ENCODE results near the gene TRIM47. TPM values are rescaled to one million over a fixed set of nuclear protein-coding genes. Genes with fewer than 3 reads are reported as not detected.

Gene TRIM47
- total RNA-seq, 6 experiments from 2014 or later, result 1.0 to 2.3 (median 1.5) TPM

DNA sequence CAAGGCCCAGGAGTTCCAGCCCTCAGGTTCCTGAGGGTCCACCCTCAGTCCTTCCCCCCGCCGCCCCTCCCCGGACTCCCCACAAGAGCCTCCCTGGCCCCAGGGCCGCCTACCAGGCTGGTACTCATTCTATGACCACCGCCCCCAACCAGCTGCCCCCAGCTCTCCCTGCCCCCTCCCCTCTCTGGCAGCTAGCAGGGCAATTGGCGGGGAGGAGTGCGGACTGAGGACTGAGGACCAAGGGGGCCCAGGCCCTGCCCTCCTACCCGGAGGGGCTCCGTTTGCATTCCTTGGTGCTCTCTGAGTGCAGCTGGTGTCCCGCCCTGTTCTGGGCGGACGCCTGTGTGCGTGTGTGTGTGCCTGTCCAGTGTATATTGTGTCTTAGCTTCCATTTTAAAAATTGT is 53.2 kb downstream of the TRIM47 start:
- DNase-seq, result no peak
- no peaks in the 10 kb centered on the region for H3K27me3 Mint-ChIP-seq (ENCODE audit: insufficient read depth)
- no peak overlapping the region for H3K4me3 Mint-ChIP-seq
- no peak overlapping the region for H3K27ac Mint-ChIP-seq
- TF ChIP-seq, protein P1, sequence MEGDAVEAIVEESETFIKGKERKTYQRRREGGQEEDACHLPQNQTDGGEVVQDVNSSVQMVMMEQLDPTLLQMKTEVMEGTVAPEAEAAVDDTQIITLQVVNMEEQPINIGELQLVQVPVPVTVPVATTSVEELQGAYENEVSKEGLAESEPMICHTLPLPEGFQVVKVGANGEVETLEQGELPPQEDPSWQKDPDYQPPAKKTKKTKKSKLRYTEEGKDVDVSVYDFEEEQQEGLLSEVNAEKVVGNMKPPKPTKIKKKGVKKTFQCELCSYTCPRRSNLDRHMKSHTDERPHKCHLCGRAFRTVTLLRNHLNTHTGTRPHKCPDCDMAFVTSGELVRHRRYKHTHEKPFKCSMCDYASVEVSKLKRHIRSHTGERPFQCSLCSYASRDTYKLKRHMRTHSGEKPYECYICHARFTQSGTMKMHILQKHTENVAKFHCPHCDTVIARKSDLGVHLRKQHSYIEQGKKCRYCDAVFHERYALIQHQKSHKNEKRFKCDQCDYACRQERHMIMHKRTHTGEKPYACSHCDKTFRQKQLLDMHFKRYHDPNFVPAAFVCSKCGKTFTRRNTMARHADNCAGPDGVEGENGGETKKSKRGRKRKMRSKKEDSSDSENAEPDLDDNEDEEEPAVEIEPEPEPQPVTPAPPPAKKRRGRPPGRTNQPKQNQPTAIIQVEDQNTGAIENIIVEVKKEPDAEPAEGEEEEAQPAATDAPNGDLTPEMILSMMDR (IDR thresholded peaks at IDR 0.05), result no peak
- no peaks in the 10 kb centered on the region for H3K9me3 Mint-ChIP-seq
- H3K4me1 Mint-ChIP-seq (ENCODE audit: low read depth), result no peaks in the 10 kb centered on the region
- no peaks in the 10 kb centered on the region for H3K36me3 Mint-ChIP-seq (ENCODE audit: low read depth)

DNA sequence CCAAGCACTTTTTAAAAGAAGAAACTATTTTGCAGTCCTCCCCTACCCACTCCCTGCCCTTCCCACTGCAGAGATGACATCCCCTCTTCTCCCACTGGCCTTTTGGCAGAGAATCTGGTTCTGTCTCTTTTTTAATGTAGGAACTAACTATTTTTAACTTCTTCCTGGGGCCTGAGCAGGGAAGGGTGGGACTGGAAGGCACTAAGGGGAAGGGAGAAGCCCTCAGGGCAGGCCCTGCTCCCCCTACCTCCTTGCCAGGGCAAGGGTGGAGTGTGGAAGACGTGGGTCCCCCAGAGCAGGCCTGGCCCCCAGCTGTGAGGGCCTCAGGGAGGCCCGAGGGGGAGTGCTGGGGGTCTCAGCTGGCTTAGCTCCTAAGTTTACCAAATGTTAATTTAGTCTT is 53.7 kb downstream of the TRIM47 start:
- H3K27me3 Mint-ChIP-seq (ENCODE audit: insufficient read depth), result peaks cover 1% of the 10 kb centered on the region; the same call in 1 of the 2 replicates
- H3K4me3 Mint-ChIP-seq, result no peak overlapping the region
- H3K9me3 Mint-ChIP-seq, result no peaks in the 10 kb centered on the region
- H3K27ac Mint-ChIP-seq, result no peak overlapping the region
- H3K4me1 Mint-ChIP-seq (ENCODE audit: low read depth), result no peaks in the 10 kb centered on the region
- no peaks in the 10 kb centered on the region for H3K36me3 Mint-ChIP-seq (ENCODE audit: low read depth)
- TF ChIP-seq, protein P1 (IDR thresholded peaks at IDR 0.05), result no peak
- DNase-seq, result no peak

Other genes starting within 250 kb of the TRIM47 start
- under 1 TPM in 1 of 6 experiments, not detected in 5; 0.09 TPM for gene SMIM5, start 245.1 kb downstream of the TRIM47 start, total RNA-seq (2021; fragmentation: NEBNext Ultra II Directional; extraction: Animal tissue kit (Norgen Biotek cat#: 25700))
- 10 to 100 TPM; 18.7 to 22.6 (median 21.2) TPM for gene RECQL5, start 211.4 kb downstream of the TRIM47 start, total RNA-seq (2021; fragmentation: NEBNext Ultra II Directional; extraction: Animal tissue kit (Norgen Biotek cat#: 25700))
- gene SAP30BP, start 211.2 kb downstream of the TRIM47 start, total RNA-seq (2021; fragmentation: NEBNext Ultra II Directional; extraction: Animal tissue kit (Norgen Biotek cat#: 25700)), result 10 to 100 TPM; 68.4 to 81.5 (median 71.4) TPM
- 1 to 10 TPM in 1 of 6 experiments, under 1 TPM in 4, not detected in 1; 0.28 to 1.0 (median 0.76) TPM for gene ITGB4, start 157.1 kb downstream of the TRIM47 start, total RNA-seq (2021; fragmentation: NEBNext Ultra II Directional; extraction: Animal tissue kit (Norgen Biotek cat#: 25700))
- 10 to 100 TPM; 33.8 to 43.2 (median 37.7) TPM for gene GALK1, start 113.4 kb downstream of the TRIM47 start, total RNA-seq (2021; fragmentation: NEBNext Ultra II Directional; extraction: Animal tissue kit (Norgen Biotek cat#: 25700))
- gene UNK, start 93.8 kb downstream of the TRIM47 start, total RNA-seq (2021; fragmentation: NEBNext Ultra II Directional; extraction: Animal tissue kit (Norgen Biotek cat#: 25700)), result 10 to 100 TPM; 12.7 to 18.6 (median 16.2) TPM
- under 1 TPM; 0.17 to 0.78 (median 0.24) TPM for gene UNC13D, start 34.2 kb downstream of the TRIM47 start, total RNA-seq (2021; fragmentation: NEBNext Ultra II Directional; extraction: Animal tissue kit (Norgen Biotek cat#: 25700))
- gene WBP2, start 23.2 kb downstream of the TRIM47 start, total RNA-seq (2021; fragmentation: NEBNext Ultra II Directional; extraction: Animal tissue kit (Norgen Biotek cat#: 25700)), result 10 to 100 TPM; 51.4 to 65.5 (median 59.3) TPM
- 10 to 100 TPM; 10.3 to 12.6 (median 11.0) TPM for gene TRIM65, start 18.4 kb upstream of the TRIM47 start, total RNA-seq (2021; fragmentation: NEBNext Ultra II Directional; extraction: Animal tissue kit (Norgen Biotek cat#: 25700))
- gene MRPL38, start 26.3 kb upstream of the TRIM47 start, total RNA-seq (2021; fragmentation: NEBNext Ultra II Directional; extraction: Animal tissue kit (Norgen Biotek cat#: 25700)), result 10 to 100 TPM; 64.9 to 89.8 (median 70.3) TPM
- gene FBF1, start 62.5 kb upstream of the TRIM47 start, total RNA-seq (2021; fragmentation: NEBNext Ultra II Directional; extraction: Animal tissue kit (Norgen Biotek cat#: 25700)), result 10 to 100 TPM in 1 of 6 experiments, 1 to 10 TPM in 5; 5.6 to 10.1 (median 6.3) TPM
- 10 to 100 TPM; 40.4 to 47.2 (median 44.5) TPM for gene ACOX1, start 100.6 kb upstream of the TRIM47 start, total RNA-seq (2021; fragmentation: NEBNext Ultra II Directional; extraction: Animal tissue kit (Norgen Biotek cat#: 25700))
- gene TEN1, start 100.7 kb upstream of the TRIM47 start, total RNA-seq (2021; fragmentation: NEBNext Ultra II Directional; extraction: Animal tissue kit (Norgen Biotek cat#: 25700)), result 10 to 100 TPM; 13.3 to 15.4 (median 13.8) TPM
- 1 to 10 TPM; 1.9 to 2.9 (median 2.1) TPM for gene CDK3, start 122.3 kb upstream of the TRIM47 start, total RNA-seq (2021; fragmentation: NEBNext Ultra II Directional; extraction: Animal tissue kit (Norgen Biotek cat#: 25700))
- gene EVPL, start 148.7 kb upstream of the TRIM47 start, total RNA-seq (2021; fragmentation: NEBNext Ultra II Directional; extraction: Animal tissue kit (Norgen Biotek cat#: 25700)), result not detected
- gene SRP68, start 193.9 kb upstream of the TRIM47 start, total RNA-seq (2021; fragmentation: NEBNext Ultra II Directional; extraction: Animal tissue kit (Norgen Biotek cat#: 25700)), result 100 to 1,000 TPM in 3 of 6 experiments, 10 to 100 TPM in 3; 95.3 to 104 (median 100.0) TPM
- gene GALR2, start 196.2 kb upstream of the TRIM47 start, total RNA-seq (2021; fragmentation: NEBNext Ultra II Directional; extraction: Animal tissue kit (Norgen Biotek cat#: 25700)), result under 1 TPM in 5 of 6 experiments, not detected in 1; 0.14 to 0.33 (median 0.15) TPM
- gene ZACN, start 200.6 kb upstream of the TRIM47 start, total RNA-seq (2021; fragmentation: NEBNext Ultra II Directional; extraction: Animal tissue kit (Norgen Biotek cat#: 25700)), result under 1 TPM in 2 of 6 experiments, not detected in 4; 0.23 to 0.26 TPM
- 100 to 1,000 TPM; 134 to 157 (median 144) TPM for gene EXOC7, start 225.2 kb upstream of the TRIM47 start, total RNA-seq (2021; fragmentation: NEBNext Ultra II Directional; extraction: Animal tissue kit (Norgen Biotek cat#: 25700))

All from HFFc6 (cell line).